Head of caudate nucleus (tissue), 42 donors: Measurements from ENCODE around the gene KLHDC10.
"Not testable (repeated sequence)": the region's sequence is repeated elsewhere in the genome, so short reads cannot be mapped to it uniquely, and the experiment has no call there.

Experiments used
- DNase-seq, 42 donors: peaks; one replicate each; pipeline versions ENCODE4 v3.0.0 to v3.0.0-alpha.2; 2020 to 2021; ENCODE audit warnings: mixed read lengths in 7 of 42
- intact Hi-C: fragments of 100-400 bp; cut with DNase I; formaldehyde crosslinking; loops from one replicate; pipeline ENCODE4 v1.15.0; 2022

The KLHDC10 gene, protein sequence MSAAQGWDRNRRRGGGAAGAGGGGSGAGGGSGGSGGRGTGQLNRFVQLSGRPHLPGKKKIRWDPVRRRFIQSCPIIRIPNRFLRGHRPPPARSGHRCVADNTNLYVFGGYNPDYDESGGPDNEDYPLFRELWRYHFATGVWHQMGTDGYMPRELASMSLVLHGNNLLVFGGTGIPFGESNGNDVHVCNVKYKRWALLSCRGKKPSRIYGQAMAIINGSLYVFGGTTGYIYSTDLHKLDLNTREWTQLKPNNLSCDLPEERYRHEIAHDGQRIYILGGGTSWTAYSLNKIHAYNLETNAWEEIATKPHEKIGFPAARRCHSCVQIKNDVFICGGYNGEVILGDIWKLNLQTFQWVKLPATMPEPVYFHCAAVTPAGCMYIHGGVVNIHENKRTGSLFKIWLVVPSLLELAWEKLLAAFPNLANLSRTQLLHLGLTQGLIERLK

DNA sequence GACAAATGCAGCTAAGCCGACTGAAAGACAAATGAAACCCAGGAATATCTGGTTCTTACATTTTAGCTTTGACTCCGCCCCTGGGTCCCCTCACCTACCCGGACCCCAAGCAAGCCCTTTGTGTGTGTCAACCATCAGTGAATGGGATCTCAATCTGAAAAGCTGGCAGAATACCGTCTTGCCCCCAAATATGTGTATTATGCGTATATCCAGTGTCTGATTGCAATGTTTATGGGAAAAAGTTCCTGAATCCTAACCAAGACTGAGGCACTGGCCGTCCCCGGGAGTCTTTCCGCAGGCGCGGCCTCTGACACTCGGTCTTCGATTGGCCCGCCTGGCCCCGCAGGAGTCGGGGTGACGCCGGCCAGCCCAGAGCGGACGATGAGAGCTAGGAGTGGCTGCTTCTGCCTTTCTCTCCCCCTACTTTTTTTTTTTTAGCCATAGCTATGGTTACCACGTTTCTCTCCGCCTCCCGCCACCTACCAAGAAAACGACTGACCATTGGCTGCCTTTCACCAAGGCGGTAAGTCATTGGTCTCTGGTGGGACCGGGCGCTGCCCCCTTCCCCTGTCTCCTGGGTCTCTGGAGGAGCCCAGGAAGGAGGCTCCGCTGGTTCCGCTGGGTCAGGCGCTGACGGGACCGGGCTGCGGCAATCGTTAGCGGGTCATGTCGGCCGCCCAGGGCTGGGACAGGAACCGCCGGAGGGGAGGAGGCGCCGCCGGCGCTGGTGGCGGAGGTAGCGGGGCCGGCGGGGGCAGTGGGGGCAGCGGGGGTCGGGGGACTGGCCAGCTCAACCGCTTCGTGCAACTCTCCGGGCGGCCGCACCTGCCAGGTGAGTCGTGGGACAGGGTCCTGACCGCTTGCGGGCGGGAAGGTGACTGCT is at the start of gene KLHDC10:
Gene KLHDC10, plus strand, starts transcription at position 557 of the 883 bp plus-strand sequence. Its CDS starts 110 bp downstream, at position 667.
- intact Hi-C loops: loop anchor here (5.0 to 10.0 kb wide), 3 partner anchors 365 to 652 kb away; partner anchors contain the start of gene COPG2

DNA sequence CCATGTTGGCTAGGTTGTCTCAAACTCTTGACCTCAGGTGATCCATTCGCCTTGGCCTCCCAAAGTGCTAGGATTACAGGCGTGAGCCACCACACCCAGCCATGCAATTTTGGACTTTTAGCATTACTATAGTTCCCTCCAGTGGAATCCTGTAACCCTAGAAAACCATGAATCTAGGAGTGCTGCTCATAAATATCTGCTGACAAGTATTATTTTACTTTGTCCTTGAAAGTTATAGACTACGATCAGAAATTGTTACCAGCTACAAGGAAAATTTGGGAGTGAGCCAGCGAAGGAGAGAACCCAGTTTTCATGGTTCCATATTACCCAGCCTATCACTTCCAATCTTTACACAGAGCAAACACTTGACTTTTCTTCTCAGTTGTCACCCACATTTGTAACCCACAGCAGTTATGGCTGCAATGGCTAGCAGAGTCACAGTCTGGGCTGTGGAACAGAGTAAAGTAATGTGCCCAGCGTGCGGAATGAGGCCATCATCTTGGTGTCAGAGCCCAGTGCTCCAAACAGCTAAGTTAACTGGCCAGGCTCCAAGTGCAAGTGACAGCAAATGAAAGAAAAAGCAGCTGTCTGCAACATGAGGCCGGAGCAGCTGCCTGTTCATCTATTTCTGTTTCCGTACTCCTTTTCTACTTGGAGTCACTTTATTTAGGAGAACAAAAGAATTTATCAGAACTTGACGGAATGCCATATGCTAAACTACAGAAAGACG is 49.1 kb upstream of the KLHDC10 start:
- DNase-seq: peak in 22 of 42 donors; percentile 6 to 77 (median 28)
- intact Hi-C loops: no loop called here

More for the DNA sequence above, at the start of gene KLHDC10:
- DNase-seq: peak; percentile 94 to 99 (median 97)

DNA sequence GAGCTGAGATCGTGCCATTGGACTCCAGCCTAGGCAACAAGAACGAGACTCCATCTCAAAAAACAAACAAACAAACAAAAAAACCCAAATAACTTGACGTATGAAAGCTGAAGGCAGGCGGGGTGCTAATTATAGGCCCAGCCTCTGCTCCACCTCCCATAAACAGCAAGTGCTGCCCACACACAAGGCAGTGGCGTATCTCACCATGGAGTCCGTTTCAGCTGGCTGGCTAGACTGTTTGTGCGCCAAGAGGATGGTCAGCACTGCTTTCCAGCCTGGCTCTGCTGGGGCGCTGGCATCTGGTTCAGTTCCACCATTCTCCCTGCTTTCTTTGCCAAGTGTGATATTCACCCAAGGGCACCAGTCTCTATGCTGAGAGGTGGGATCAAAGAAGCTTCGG is 48.2 kb upstream of the KLHDC10 start:
- intact Hi-C loops: no loop called here
- no peak for DNase-seq

DNA sequence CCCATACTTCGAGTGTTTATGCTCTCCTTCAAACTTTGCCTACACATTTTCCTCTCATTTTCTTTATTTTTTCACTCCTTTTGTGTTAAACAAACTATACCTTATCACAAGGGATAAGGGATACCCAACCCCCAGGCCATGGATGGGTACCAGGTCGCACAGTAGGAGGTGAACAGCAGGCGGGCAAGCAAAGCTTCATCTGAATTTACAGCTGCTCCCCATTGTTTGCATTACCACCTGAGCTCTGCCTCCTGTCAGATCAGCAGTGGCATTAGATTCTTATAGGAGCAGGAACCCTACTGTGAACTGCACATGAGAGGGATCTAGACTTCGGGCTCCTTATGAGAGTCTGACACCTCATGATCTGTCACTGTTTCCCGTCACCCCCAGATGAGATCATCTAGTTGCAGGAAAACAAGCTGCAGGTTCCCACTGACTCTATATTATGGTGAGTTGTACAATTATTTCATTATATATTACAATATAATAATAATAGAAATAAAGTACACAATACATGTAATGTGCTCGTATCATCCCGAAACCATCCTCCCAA is 47.6 kb upstream of the KLHDC10 start:
- intact Hi-C loops: no loop called here
- no peak for DNase-seq

DNA sequence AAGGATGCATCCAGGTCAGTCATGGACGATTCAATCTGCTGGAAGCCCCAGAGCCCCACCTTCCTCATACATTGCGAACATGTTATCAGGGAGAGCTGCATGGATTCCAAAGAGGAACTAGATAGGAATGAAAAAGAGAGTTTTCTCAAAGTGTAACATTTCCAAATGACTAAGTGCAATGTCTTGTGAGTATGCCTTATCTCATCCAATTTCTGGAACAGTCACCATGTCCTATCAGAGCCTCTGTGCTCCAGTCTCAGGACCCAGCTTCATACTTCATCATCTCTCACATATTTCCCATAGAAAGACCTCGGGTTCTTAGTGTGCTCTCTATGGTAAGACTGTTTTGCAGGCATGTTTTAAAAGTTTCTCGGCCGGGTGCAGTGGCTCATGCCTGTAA is 45.9 kb upstream of the KLHDC10 start:
- DNase-seq: no peak
- intact Hi-C loops: no loop called here

DNA sequence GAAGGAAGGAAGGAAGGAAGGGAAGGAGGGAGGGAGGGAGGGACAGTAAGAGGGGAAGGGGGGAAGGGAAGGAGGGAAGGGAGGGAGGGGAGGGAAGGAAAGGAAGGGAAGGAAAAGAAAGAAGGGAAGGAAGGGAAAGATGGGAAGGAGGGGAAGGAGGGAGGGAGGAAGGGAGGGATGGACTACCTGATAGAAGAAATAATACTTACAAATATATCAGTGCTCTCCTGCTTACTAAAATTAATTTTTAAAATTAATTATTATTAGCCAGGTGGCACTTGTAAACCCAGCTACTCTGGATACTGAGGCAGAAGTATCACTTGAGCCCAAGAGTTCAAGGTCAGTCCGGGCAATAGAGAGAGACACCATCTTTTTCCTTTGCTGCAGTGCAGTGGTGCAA is 37.6 kb upstream of the KLHDC10 start:
- intact Hi-C loops: no loop called here
- DNase-seq: no peak

DNA sequence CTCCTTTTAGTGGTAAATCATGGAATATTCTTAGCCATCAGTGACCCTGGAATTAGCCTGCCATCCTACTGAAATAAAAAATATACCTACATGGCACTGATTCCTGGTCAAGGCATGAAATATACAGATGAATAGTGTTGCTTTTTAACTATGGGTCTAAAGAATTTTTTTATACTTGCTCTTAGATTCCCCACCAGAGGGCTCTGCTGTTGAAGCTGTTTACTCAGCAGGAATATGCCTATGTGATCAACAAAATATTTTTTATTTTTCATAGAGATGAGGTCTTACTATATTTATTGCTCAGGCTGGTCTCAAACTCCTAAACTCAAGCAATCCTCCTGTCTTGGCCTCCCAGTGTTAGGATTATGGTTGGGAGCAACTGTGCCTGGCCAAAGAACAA is 32.6 kb upstream of the KLHDC10 start:
- no peak for DNase-seq

DNA sequence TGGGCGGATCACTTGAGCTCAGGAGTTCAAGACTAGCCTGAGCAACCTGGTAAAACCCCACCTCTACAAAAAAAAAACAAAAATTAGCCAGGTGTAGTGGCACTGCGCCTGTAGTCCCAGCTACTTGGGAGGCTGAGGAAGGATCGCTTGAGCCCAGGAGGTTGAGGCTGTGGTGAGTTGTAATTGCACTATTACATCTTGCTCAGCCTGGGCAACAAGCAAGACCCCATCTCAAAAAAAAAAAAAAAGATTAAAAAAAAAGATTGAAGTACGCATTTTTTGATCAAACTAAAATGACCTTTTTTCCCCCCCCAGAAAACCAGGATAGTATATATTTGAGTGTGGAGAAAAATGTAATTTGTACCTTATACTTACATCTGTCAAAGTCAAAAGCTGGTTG is 29.8 kb upstream of the KLHDC10 start:
- intact Hi-C loops: no loop called here
- DNase-seq: no peak

More for the DNA sequence above, 32.6 kb upstream of the KLHDC10 start:
- intact Hi-C loops: no loop called here

DNA sequence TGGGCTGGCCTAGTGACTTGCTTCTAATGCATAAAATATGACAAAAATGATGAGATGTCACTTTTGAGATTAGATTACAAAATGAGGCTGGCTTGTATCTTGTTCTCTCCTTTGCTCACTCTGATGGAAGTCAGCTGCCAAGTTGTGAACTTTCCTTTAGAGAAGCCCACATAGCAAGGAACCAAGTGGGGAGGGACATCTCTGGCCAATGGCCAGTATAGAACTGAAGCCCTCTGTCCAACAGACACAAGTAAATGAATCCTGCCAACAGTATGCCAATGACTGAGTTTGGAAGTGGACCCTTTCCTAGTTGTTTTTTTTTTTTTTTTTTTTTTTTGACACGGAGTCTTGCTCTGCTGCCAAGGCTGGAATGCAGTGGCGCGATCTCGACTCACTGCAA is 22.5 kb upstream of the KLHDC10 start:
- DNase-seq: peak in 1 of 42 donors; percentile 22
- intact Hi-C loops: no loop called here

DNA sequence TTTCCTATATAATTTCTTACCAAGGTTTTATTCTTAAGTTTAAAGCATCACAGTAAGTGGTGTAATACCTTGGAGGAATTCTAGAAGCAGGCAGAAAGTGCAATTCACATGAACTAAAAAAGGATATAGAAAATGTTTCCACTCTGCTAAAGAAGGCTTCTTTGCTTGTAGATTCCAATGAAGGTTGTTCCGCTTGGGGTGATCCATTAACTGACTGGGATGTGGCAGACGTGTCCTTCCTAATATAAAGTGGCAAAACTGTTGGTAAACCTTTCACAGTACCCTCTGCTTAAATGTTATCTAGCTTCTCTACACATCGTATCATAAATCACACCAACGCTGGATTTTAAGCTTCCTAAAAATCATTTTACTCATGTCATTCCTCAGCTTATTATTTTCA is 21.4 kb upstream of the KLHDC10 start:
- DNase-seq: no peak
- intact Hi-C loops: no loop called here

DNA sequence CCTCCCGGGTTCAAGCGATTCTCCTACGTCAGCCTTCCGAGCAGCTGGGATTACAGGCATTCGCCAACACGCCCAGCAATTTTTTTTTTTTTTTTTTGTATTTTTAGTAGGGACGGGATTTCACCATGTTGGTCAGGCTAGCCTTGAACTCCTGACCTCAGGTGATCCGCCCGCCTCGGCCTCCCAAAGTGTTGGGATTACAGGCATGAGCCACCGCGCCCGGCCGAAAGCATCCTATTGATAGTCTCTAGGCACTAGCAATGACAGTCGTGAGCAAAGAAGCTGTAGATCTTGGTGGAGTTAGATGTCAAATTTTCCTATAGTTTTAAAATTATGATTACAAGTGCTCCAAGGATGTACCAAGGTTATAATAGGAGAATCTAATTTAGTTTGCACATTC is 18.1 kb upstream of the KLHDC10 start:
- intact Hi-C loops, DNase-seq: not testable (repeated sequence)

DNA sequence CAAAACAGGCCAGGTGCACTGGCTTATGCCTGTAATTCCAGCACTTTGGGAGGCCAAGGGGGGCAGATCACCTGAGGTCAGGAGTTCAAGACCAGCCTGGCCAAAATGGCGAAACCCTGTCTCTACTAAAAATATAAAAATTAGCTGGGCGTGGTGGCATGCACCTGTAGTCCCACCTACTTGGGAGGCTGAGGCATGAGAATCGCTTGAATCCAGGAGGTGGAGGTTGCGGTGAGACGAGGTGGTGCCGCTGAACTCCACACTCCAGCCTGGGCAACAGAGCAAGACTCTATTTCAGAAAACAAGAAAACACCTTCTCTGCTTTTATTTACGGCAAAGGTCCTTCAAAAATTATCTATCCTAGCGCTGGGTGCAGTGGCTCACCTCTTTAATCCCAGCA is 15.1 kb upstream of the KLHDC10 start:
- intact Hi-C loops: not testable (repeated sequence)

DNA sequence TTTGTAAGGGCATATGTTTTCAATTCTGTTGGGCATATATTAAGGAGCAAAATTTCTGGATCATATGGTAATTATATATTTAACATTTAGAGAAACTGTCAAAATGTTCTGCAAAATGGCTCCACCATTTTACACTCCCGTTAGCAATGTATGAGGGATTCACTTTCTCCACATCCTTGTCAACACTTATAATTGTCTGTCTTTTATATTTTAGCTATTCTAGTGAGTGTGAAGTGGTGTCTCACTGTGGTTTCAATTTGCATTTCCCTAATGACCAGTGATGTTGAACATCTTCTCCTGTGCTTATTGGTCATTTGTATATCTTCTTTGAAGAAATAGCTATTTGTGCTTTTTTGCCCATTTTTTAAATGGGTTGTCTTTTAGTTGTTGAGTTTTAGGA is 8.1 kb upstream of the KLHDC10 start:
- intact Hi-C loops: no loop called here
- no peak for DNase-seq

More for the DNA sequence above, 15.1 kb upstream of the KLHDC10 start:
- DNase-seq: not testable (repeated sequence)

DNA sequence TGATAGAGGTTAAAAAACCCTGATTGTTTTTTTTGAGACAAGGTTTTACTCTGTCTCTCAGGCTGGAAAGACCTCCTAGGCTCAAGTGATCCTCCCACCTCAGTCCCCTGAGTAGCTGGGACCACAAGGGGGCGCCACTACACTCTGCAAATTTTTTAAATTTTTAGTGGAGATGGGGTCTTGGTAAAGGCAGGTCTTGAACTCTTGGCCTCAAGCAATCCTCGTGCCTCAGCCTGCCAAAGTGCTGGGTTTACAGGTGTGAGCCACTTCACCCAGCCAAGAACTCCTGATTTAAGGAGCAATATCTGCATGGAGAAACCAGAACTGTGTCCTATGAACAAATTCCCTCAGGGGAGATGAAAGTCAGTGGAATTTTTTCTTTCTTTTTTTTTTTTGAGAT is 7.3 kb upstream of the KLHDC10 start:
- intact Hi-C loops: no loop called here
- peak in 25 of 42 donors; percentile 7 to 68 (median 36) for DNase-seq

DNA sequence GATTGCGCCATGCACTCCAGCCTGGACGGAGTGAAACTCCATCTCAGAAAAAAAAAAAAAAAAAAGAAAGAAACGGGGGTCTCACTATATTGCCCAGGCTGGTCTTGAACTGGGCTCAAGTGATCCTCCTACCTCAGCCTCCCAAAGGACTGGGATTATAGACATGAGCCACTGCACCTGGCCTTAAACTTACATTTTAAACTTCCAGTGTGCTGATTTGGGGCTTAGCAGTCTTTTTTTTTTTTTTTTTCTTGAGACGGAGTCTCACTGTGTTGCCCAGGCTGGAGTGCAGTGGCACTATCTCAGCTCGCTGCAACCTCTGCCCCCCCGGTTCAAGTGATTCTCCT is 5.8 kb upstream of the KLHDC10 start:
- intact Hi-C loops: not testable (repeated sequence)
- DNase-seq: peak in 1 of 42 donors; percentile 3

DNA sequence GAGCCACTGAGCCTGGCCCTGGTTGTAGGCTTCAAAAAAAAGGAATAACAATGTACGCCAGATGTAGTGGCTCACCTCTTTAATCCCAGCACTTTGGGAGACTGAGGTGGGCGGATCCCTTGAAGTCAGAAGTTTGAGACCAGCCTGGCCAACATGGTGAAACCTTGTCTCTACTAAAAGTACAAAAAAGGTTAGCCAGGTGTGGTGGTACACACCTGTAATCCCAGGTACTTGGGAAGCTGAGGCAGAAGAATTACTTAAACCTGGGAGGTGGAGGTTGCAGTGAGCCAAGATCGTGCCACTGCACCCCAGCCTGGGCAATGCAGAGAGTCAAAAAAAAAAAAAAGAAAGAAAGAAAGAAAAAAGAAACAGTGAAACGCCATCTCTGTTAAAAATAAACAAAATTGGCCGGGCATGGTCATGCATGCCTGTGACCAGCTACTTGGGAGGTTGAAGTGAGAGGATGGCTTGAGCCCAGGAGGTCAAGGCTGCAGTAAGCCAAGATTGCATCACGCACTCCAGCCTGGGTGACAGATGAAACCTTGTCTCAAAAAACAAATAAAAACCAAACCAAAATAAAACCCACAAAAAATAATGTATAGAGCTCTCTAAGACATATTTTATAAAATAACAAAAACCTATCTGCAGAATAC is 4.7 kb upstream of the KLHDC10 start:
- intact Hi-C loops: no loop called here
- peak in 1 of 42 donors; percentile 29 for DNase-seq

DNA sequence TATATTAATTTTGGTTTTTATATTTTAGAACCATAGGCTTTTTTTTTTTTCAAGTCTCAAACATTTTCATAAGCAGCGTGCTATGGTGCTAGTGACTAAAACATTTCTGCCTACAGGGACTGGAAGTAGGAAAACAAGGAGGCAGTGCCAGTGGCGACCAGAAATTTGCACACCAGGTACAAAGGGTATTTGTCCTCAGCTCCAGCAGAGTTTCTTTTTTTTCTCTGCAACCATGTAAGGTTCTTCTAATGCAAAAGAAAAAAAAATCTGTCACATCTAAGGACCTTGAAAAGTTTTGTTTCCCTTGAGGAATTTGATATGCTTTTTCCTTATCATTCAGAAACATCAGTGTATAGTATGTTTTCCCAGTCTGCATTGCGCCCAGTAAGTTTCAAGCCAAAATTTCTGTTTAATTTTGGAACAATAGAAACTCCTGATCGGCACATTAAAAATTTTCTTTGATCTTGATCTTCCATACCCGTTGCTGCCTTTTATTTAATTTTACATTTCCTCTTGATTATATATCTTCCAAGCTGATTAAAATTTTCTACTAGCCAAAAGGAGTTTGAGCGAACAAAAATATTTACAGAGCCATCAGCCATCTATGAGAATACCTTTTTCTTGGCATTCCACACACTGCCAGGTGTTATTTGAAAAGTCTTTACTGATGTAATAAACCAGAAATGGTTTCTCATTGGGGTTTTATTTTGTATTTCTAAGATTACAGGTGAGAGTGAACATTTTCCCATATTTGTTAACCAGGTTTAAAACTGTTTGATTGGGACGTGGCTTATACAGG is 956 bp upstream of the KLHDC10 start:
- intact Hi-C loops: no loop called here
- peak in 1 of 42 donors; percentile 29 for DNase-seq
